Adrenal gland (tissue), 12 donors: ENCODE measurements around the gene DYNC1I1. TPM values are rescaled to one million over a fixed set of nuclear protein-coding genes. Genes with fewer than 3 reads are reported as not detected.
A peak's percentile ranks its signal among the peaks of the same experiment; 100 is the strongest.

ENCODE experiments used
- DNase-seq, 7 donors: peaks; one replicate each; pipeline ENCODE4 v3.0.0-alpha.2; 2019 to 2020
- H3K27ac ChIP-seq, 5 donors: fragments of 200-600 bp; sonication (generic) in 4 of 5; 1 replicate in 3 of 5; 2 replicates in 2 of 5; pipeline versions ENCODE4 v1.5.1 to v1.8.0; 2016 to 2020; ENCODE audit warnings: mild to moderate bottlenecking in 1 of 5
- H3K27me3 ChIP-seq: fragments of 200-600 bp; 2 replicates; pipeline ENCODE4 v1.8.0; 2021
- H3K36me3 ChIP-seq, 2 donors: fragments of 200-600 bp; replicated peaks in 1 of 2; 1 replicate in 1 of 2; 2 replicates in 1 of 2; pipeline versions ENCODE4 v1.5.1 to v1.8.0; 2018 to 2022
- H3K4me1 ChIP-seq, 2 donors: fragments of 200-600 bp; replicated peaks in 1 of 2; 1 replicate in 1 of 2; 2 replicates in 1 of 2; pipeline versions ENCODE4 v1.5.1 to v1.8.0; 2018 to 2021
- H3K4me3 ChIP-seq, 4 donors: fragments of 200-600 bp; sonication (generic) in 3 of 4; one replicate each; pipeline ENCODE4 v1.5.1; 2016 to 2018
- H3K9me3 ChIP-seq, 3 donors: fragments of 200-600 bp; sonication (generic) in 1 of 3; replicated peaks in 1 of 3; 1 replicate in 2 of 3; 2 replicates in 1 of 3; pipeline versions ENCODE4 v1.5.1 to v1.8.0; 2016 to 2021
- CTCF ChIP-seq, 6 experiments: fragments of 450-650 bp in 4 of 6; fragments of 200-600 bp in 2 of 6; sonication (generic) in 1 of 6; IDR thresholded peaks; 1 replicate in 5 of 6; 2 replicates in 1 of 6; pipeline versions ENCODE4 v1.5.1 to v1.8.0; 2016 to 2021; ENCODE audit warnings: antibody characterized with exemption in 6 of 6, mild to moderate bottlenecking in 2 of 6, moderate library complexity in 1 of 6
- POLR2A ChIP-seq, 2 donors: fragments of 450-650 bp; IDR thresholded peaks; one replicate each; pipeline ENCODE4 v1.6.1; 2017; ENCODE audit warnings: antibody characterized with exemption in 2 of 2, mild to moderate bottlenecking in 2 of 2, moderate library complexity in 1 of 2
- WGBS, 4 donors: extraction: QIAGEN DNeasy Blood & Tissue Kit in 2 of 4; methylation state at CpG; one replicate each; pipeline versions ENCODE4 v1.1.5 to v1.1.7; 2013 to 2017; 5-methylcytosine and 5-hydroxymethylcytosine counted together
- intact Hi-C, 2 donors: fragments of 100-400 bp; cut with DNase I; formaldehyde crosslinking; loops; one replicate each; pipeline versions ENCODE4 v1.14.1 to v1.15.0; 2022 to 2023
- polyA plus RNA-seq, 3 donors: library from polyadenylated mRNA; stranded (reverse); fragments of 200-250 nt in 2 of 3; fragments of 350-450 nt in 1 of 3; fragmentation: Illumina TruSeq in 1 of 3; extraction: RNeasy Lipid Tissue Mini Kit (QIAGEN cat#74804) in 1 of 3; gene quantifications; one replicate each; pipeline ENCODE4 v1.2.3, GENCODE V29; 2013 to 2014
- total RNA-seq, 9 donors: library from RNA; depleted of rRNA in 4 of 9; stranded (reverse); fragments of >200 nt in 4 of 9; fragments of 120-200 nt in 1 of 9; fragmentation: NEBNext Ultra II Directional in 1 of 9; extraction: Animal tissue kit (Norgen Biotek cat#: 25700) in 1 of 9; gene quantifications; one replicate each; pipeline versions ENCODE4 v1.1.0 to v1.2.4, GENCODE V29; 2013 to 2023
- donor health status: healthy with polysubstance abuse.
- donor health status: Bipolar disorder and iron deficiency.
- donor health status: DM: yes; HTN: yes; CAD: no.
- donor health status: DM: no; HTN: no; CAD: no.
- donor health status: DM: no; HTN: no; CAD: no.
- donor health status: DM: yes; HTN: yes; CAD: no.

The DYNC1I1 gene
- total and polyA plus RNA-seq, 12 donors = 0.97 to 42.6 (median 8.2) TPM

- Histone ChIP-seq H3K9me3 (no peaks in the 10 kb centered on the region), H3K4me1 (no peaks in the 10 kb centered on the region), H3K27ac (no peak overlapping the region), H3K27me3 (no peaks in the 10 kb centered on the region), H3K36me3 (no peaks in the 10 kb centered on the region), H3K4me3 (no peak overlapping the region)
- DNase-seq = no peak
- TF ChIP-seq CTCF (IDR thresholded peaks at IDR 0.05) = no peak
- no peak for TF ChIP-seq POLR2A (IDR thresholded peaks at IDR 0.05)
- intact Hi-C loops = no loop called here
- 85 to 95% (median 92%) methylated on average over 1 of the region's 1 CpG for WGBS, 4 donors
Observed at GRCh38 chr7:96055717-96056116, 283.4 kb downstream of the DYNC1I1 start.

- Histone ChIP-seq H3K36me3 (no peaks in the 10 kb centered on the region), H3K4me3 (no peak overlapping the region), H3K27me3 (no peaks in the 10 kb centered on the region), H3K4me1 (peaks cover 0 to 4% of the 10 kb centered on the region in 2 donors), H3K27ac (no peak overlapping the region), H3K9me3 (no peaks in the 10 kb centered on the region)
- TF ChIP-seq CTCF (IDR thresholded peaks at IDR 0.05) = no peak
- TF ChIP-seq POLR2A (IDR thresholded peaks at IDR 0.05) = no peak
- intact Hi-C loops = no loop called here
- WGBS, 4 donors = 52 to 62% (median 57%) methylated on average over 1 of the region's 1 CpG
- no peak for DNase-seq
Observed at GRCh38 chr7:96059075-96059474, 286.7 kb downstream of the DYNC1I1 start.

- H3K27me3 ChIP-seq = no peaks in the 10 kb centered on the region
- H3K4me1 ChIP-seq = peaks cover 0 to 4% of the 10 kb centered on the region in 2 donors
- WGBS, 4 donors = 60 to 84% (median 79%) methylated on average over 7 of the region's 7 CpGs
- no peaks in the 10 kb centered on the region for H3K9me3 ChIP-seq
- no peak overlapping the region for H3K27ac ChIP-seq
- no peak overlapping the region for H3K4me3 ChIP-seq
- no peak for DNase-seq
- H3K36me3 ChIP-seq = no peaks in the 10 kb centered on the region
- intact Hi-C loops = no loop called here
- TF ChIP-seq POLR2A (IDR thresholded peaks at IDR 0.05) (no peak), CTCF (IDR thresholded peaks at IDR 0.05) (no peak)
Observed at GRCh38 chr7:96061009-96061408, 288.7 kb downstream of the DYNC1I1 start.

GRCh38 chr7:96061844-96062243 lies 289.5 kb downstream of the DYNC1I1 start:
- peaks cover 0 to 4% of the 10 kb centered on the region in 2 donors for H3K4me1 ChIP-seq
- 27 to 49% (median 31%) methylated on average over 4 of the region's 4 CpGs for WGBS, 4 donors
- intact Hi-C loops = no loop called here

More at GRCh38 chr7:96061844-96062243, 289.5 kb downstream of the DYNC1I1 start:
- DNase-seq = peak; percentile 17 to 60 (median 43)
- no peaks in the 10 kb centered on the region for H3K36me3 ChIP-seq
- no peaks in the 10 kb centered on the region for H3K9me3 ChIP-seq
- H3K27me3 ChIP-seq = no peaks in the 10 kb centered on the region
- TF ChIP-seq CTCF (IDR thresholded peaks at IDR 0.05) = no peak
- no peak for TF ChIP-seq POLR2A (IDR thresholded peaks at IDR 0.05)
- no peak overlapping the region for H3K4me3 ChIP-seq
- H3K27ac ChIP-seq = no peak overlapping the region
